Fibroblast of the aortic adventitia (primary cell): ENCODE measurements around the gene TSFM. TPM values are rescaled to one million over a fixed set of nuclear protein-coding genes. Genes with fewer than 3 reads are reported as not detected.
A peak's percentile ranks its signal among the peaks of the same experiment; 100 is the strongest.

ENCODE experiments used
- DNase-seq: peaks from one replicate; pipeline ENCODE4 v3.0.0-alpha.2; 2010; ENCODE audit warnings: low read depth
- H3K4me3 ChIP-seq: 2 replicates; pipeline ENCODE4 v1.5.1; 2011; ENCODE audit warnings: low read depth, mild to moderate bottlenecking, control low read depth, low read length, moderate library complexity
- total RNA-seq: library from RNA; depleted of rRNA; stranded (reverse); fragments of >200 nt; gene quantifications from 2 replicates; pipeline ENCODE4 v1.2.3, GENCODE V29; 2012; ENCODE audit warnings: low replicate concordance
- TF ChIP-seq, protein P1 (sequence below): IDR thresholded peaks from 2 replicates; pipeline ENCODE4 v1.5.1; 2011; ENCODE audit warnings: mild to moderate bottlenecking, low read length, control low read depth, inconsistent platforms; ENCODE audit not compliant: insufficient read depth

TSFM gene
- total RNA-seq, 1 donor: 19.9 TPM

DNA sequence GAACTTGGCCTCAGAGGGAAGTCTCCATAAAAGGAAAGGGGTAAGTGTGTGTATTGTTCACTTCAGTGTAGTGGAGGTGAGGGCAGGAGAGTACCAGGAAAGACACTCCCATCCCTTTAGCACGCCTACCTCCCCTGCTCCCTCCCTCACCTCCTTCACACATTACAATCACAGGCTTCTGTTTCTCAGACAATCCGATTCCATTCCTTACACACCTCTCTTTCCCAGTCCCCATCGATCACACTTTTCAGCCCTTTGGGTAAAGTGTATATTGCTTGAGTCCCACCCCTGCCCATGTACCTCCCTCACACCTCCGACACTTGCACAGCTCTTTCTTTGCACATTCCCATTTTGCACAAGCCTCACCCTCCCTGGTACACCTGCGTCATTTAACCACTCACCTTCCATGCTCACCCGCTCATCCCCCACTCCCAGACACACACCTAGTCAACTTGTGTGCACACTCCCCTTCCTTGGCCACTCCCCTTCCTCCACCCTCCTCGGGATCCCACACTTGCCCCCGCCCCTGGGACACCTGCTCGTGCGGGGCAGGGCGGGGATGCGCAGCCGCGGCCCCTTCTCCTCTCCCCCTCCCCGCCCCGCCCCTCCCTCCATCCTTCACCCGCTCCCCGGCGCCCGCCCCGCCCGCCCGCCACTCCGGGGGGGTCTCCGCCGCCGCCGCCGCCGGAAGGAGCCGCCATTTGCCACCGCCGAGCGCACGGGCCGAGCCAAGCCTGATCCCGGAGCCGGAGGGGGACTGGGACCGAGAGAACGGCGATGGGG is 28.0 kb upstream of the TSFM start, which contains the start of gene MARCHF9:
MARCHF9 (plus strand) TSS at position 693 of the 783 bp plus-strand sequence. CDS start 426 bp downstream, outside the sequence.
- peak within 1 kb of the TSS; percentile 65 for H3K4me3 ChIP-seq
- DNase-seq: no peak
- TF ChIP-seq, protein P1, sequence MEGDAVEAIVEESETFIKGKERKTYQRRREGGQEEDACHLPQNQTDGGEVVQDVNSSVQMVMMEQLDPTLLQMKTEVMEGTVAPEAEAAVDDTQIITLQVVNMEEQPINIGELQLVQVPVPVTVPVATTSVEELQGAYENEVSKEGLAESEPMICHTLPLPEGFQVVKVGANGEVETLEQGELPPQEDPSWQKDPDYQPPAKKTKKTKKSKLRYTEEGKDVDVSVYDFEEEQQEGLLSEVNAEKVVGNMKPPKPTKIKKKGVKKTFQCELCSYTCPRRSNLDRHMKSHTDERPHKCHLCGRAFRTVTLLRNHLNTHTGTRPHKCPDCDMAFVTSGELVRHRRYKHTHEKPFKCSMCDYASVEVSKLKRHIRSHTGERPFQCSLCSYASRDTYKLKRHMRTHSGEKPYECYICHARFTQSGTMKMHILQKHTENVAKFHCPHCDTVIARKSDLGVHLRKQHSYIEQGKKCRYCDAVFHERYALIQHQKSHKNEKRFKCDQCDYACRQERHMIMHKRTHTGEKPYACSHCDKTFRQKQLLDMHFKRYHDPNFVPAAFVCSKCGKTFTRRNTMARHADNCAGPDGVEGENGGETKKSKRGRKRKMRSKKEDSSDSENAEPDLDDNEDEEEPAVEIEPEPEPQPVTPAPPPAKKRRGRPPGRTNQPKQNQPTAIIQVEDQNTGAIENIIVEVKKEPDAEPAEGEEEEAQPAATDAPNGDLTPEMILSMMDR: no peak

DNA sequence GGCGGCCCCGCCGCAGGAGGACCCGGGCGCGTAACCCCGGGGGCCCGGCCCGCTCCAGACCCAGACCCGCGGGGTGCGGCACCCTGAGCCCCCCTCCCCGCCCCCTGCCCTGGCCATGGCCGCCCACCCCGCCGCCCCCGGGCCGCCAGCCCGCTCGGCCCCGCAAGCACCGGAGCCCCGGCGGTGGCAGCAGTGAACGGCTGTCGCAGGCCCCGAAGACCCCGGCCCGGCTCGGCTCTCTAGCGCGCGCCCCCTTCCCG is 27.5 kb upstream of the TSFM start:
- TF ChIP-seq, protein P1: no peak
- no peak for DNase-seq
- peak overlapping the region; percentile 65 for H3K4me3 ChIP-seq

DNA sequence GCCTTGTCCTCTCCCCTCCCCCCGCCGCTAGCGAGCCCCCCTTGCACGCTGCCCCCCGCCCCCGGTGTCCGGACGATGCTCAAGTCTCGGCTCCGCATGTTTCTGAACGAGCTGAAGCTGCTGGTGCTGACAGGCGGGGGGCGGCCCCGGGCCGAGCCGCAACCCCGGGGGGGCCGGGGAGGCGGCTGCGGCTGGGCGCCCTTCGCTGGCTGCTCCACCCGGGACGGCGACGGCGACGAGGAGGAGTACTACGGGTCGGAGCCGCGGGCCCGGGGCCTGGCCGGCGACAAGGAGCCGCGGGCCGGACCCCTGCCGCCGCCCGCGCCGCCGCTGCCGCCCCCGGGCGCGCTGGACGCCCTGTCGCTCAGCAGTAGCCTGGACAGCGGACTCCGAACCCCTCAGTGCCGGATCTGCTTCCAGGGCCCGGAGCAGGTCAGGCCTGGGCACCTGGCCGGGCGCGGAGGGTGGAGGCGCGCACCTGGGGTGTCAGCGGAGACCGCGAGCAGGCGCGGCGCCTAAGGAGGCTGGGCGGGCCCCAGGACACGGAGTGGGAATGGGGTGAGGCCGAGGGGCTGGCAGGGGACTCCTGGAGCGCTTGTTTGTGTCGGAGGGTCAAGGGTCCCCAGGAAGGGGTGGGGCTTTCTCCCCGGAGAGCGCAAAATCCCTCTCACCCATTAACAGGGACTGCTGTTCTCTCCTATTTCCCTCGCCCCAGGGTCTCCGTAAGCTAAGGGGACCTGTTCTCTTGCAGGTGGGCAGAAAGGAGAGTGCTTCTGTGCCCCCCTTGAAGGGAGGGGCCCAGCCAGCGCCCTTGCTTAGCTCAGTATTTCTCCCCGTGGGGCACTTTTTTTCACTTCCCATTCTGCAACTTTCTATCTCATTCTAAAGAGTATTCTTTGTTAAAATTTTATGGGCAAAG is 26.9 kb upstream of the TSFM start:
- H3K4me3 ChIP-seq: peak overlapping the region; percentile 65
- DNase-seq: no peak
- TF ChIP-seq, protein P1: no peak

DNA sequence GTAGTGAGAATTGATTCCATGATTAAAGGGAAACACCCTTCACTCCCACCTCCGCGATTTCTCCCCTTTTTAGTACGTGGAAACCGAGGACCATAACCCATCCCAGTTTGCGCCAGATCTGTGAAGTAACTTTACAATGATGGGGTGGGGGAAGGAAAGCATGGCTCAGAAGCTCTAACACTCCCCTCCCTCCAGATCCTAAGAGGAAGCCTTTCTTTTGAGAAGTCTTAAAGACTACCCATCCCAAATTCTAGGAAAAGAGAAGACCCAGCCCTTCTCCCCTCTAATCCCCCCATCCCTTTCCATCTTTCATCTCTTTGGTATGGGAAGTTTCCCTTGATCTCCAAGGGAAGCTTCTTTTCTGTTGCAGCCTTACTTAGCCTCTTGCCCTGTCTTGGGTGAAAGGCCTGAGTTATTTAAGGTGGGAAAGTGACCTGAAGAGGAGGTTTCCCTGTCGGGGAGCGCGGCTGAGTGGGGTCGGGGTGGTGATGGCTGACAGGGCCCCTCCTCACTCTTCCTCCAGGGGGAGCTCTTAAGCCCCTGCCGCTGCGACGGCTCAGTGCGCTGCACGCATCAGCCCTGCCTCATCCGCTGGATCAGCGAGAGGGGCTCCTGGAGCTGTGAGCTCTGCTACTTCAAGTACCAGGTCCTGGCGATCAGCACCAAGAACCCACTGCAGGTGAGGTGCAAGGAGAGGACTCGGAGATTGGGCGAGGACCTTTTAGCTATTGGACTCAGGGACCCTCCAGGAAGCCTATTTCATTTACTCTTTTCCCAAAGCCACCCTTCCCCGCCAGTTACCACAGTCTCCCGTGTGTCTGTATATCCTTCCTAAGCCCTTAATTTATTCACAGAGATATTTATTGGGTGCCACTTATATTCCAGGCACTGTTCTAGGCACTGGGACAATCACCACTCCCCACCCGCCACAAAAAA is 25.9 kb upstream of the TSFM start:
- TF ChIP-seq, protein P1: peak; percentile 37
- DNase-seq: no peak
- no peak overlapping the region for H3K4me3 ChIP-seq

DNA sequence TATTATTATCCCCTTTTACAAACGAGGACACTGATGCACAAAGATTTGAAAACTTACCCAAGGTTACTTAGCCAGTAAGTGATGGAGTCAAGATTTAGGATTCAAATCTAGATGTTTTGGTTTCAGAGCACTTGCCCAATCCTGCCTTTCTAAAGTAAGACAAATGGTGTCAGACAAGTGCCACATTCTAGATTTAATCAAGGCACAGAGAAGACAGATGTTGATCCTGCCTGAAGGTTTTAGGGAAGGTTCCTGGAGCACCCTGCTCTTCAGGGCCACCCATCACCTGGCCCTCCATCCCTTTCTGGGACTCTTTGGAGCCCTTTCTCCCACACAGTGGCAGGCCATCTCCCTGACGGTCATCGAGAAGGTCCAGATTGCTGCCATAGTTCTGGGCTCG is 24.8 kb upstream of the TSFM start:
- DNase-seq: no peak
- TF ChIP-seq, protein P1: no peak
- H3K4me3 ChIP-seq: no peak overlapping the region
